Posterior cingulate gyrus (tissue), 11 donors: Measurements from ENCODE around the gene MYL10.

Source experiments
- DNase-seq, 10 donors: peaks; one replicate each; pipeline versions ENCODE4 v3.0.0 to v3.0.0-alpha.2; 2020 to 2021; ENCODE audit warnings: mixed read lengths in 3 of 10
- intact Hi-C: fragments of 100-400 bp; cut with DNase I; formaldehyde crosslinking; loops from one replicate; pipeline ENCODE4 v1.15.1; 2023

Gene MYL10

DNA sequence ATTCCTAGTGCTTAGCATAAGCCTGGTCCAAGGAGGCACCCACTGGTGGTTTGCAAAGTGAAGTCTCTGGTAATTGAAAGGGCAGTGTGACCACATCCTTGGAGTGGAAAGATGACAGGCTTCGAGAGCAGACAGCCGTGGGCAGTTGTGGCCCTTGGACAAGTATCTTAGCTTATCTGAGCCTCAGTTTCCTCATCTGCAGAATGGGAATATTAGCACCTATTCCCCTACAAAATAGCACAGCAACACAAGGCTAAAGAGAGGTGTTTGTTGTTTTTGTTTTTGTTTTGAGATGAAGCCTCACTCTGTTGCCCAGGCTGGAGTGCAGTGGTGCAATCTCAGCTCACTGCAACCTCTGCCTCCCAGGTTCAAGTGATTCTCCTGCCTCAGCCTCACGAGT is 29.3 kb downstream of the MYL10 start:
- intact Hi-C loops: no loop called here

GRCh38 chr7:101598986-101599771 is 29.9 kb downstream of the MYL10 start:
- peak in 1 of 10 donors; percentile 66 for DNase-seq
- intact Hi-C loops: no loop called here

More for the DNA sequence above, 29.3 kb downstream of the MYL10 start:
- no peak for DNase-seq

DNA sequence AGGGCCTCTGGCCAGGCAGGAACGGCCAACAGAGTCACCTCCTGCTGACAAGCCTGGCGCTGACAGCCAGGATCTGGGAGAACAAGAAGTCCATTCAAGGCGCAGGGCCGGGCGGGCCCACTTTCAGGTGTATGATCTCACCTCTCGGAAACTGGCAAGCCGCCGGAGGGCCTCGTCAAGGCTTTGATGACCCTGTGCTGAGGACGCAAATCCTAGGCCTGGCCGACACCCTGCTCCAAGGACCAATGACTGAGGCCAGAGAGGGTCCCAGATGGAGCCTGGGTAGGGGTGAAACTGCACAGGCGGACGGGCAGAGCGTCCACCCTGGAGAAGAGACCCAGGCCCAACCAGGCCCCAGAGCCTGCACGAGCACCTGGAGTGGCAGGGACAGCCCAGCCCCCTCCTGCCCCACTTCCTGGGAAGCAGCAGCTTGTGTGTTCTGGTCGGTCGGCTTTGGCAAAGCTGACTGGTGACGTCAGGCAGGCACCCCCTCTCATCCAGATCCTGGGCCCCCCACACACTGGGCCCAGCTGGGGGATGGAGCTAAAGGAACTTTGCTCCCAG is 30.6 kb downstream of the MYL10 start:
- peak in 3 of 10 donors; percentile 22 to 86 (median 77) for DNase-seq
- intact Hi-C loops: no loop called here

DNA sequence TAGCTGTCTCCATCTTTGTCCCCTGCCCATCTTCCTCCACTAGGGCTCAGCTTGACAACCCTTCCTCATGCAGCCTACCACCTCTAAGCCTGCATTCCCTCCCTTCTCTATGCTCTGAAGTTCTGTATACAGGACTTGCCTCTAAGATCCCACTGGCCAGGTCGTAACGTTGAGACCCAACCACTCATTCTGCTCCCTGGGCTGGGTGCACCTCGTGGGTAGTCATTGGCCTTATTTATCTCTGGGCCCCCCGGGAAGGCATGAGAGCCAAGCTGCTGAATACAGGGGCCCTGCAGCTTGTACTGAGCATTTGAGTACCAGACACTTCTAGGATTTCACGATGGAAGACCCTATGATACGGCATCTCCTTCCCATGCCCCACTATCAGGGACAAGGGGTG is 31.2 kb downstream of the MYL10 start:
- DNase-seq: no peak
- intact Hi-C loops: no loop called here

DNA sequence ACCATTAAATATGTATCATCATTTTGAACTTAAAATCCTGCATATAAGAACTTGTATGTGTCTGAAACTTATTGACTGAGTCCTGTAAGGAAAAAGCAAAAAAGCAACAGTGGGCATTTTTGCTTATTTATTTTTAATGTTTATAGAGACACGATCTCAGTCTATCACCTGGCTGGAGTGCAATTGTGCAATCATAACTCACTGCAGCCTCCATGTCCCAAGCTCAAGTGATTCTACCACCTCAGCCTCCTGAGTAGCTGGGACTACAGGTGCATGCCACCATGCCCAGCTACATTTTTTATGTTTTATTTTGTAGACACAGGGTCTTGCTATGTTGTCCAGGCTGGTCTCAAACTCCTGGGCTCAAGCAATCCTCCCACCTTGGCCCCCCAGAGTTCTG is 32.2 kb downstream of the MYL10 start:
- intact Hi-C loops: no loop called here
- DNase-seq: peak in 1 of 10 donors; percentile 18

DNA sequence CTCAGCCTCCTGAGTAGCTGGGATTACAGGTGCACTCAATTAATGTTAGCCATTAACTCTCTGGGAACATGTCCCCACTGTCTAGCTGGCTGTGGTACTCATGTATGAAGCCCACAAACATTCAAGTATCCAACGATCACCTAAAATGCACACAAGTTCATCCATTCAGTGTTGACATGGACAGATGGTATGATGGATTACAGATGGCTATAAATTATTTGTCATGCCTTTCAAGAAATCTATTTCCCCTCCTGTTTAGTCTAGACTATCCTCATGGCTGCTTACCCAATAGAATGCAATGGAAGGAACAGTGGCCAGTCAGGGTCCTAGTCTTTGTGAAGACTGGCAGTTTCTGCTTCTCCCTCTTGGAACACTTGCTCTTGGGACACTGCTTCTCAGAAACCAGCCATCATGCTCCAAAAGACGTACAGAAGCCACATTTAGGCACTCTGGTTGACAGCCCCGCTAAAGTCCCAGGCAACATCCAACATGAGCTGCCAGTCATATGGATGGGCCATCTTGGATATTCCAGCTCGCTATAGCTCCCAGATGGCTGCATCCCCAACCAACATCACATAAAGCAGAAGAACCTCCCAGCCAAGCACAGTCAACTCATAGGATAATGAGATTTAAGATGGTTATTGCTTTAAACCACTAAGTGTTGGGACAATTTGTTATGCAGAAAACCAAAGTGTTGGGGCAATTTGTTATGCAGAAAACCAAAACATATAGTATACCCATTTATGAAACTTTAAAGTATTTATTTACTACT is 33.1 kb downstream of the MYL10 start:
- intact Hi-C loops: no loop called here
- peak in 1 of 10 donors; percentile 2 for DNase-seq

GRCh38 chr7:101595246-101595645 is 33.9 kb downstream of the MYL10 start:
- intact Hi-C loops: no loop called here
- DNase-seq: peak in 1 of 10 donors; percentile 30

- intact Hi-C loops: no loop called here
- DNase-seq: peak in 1 of 10 donors; percentile 1
These were observed 34.3 kb downstream of the MYL10 start for GRCh38 chr7:101594790-101595189.

DNA sequence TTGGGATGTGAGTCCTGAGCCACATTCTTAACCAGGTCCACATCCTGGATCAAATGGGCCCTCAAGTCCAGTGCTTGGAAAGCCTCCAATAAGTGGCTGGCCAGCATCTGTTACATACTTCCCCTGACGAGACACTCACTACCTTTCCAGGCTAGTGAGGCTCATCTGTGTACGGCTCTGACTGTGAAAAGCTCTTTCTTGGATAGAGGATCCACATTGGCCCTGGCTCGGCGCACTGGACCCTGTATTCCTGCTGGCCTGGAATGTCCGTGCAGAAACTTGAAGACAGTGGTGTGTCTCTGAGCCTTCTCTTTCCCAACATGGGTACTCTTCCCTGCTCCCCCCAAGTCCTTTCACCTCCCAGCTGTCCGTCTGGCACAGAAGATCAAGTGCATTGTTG is 35.5 kb downstream of the MYL10 start:
- DNase-seq: peak in 1 of 10 donors; percentile 40
- intact Hi-C loops: no loop called here

DNA sequence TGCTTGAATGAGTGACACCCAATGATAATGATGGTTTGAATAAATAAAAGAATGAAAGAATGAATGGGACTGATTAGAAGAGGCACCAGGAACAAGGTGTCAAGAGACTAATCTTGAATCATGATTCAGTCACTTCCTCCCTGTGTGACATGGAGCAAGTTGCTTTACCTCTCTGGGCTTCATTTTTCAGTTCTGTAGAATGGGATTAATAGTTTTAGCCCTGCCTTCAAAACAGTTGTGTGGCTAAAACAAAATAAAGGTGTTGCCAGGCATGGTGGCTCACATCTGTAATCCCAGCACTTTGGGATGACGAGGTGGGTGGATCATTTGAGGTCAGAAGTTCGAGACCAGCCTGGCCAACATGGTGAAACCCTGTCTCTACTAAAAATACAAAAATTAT is 37.6 kb downstream of the MYL10 start:
- intact Hi-C loops: no loop called here
- DNase-seq: peak in 1 of 10 donors; percentile 0

- intact Hi-C loops: no loop called here
- peak in 1 of 10 donors; percentile 50 for DNase-seq
These were observed 38.2 kb downstream of the MYL10 start for GRCh38 chr7:101590663-101591435.

DNA sequence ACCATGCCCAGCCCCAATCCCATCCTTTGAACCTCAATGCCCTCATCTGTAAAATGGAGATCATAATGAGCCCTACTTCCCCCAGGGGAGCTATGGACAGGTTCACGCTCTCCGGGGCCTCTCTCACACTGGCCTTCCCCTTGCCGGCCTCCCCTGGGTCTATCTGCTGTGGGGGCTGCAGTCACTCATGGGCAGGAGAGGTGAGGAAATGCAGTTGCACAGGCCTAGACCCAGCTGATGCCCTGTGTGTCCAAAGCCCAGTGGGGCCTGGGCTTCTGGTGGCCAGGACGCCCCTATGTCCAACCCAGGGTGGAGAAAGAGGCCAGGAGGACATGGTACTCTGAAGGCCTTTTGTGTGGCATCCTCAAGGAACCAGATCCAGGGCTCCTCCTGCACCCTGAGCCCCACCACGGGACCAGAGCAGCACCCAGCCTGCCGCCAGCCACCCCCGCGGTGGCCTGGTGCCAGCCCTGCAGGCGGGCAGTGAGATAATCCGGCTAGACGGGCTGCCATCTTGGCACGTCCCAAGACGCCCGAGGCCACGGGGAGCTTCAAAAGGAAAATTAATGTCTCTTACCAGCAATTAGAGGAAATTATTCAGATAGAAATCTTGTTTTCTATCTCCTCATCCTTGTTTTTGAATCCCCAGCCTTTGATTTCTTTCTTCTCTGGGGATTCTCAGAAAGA is 39.0 kb downstream of the MYL10 start:
- DNase-seq: peak in 1 of 10 donors; percentile 69
- intact Hi-C loops: no loop called here

DNA sequence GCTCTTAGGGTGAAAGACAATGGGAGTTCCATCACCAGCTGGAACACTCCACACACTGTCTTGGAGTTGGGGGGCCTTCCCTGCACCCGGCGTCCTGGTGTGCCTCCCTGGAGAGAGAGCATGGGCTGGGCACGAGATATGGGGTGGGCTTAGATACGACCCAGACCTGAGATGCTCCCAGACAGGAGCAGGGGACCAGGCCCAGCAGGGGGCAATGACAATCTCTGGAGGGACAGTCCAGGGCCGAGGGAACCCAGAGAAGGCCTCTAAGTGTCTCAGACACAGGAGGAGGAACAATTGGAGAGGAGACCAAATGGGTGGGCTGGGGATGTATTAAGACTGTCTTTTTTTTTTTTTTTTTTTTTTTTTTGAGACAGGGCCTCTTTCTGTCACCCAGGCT is 40.0 kb downstream of the MYL10 start:
- intact Hi-C loops: no loop called here
- peak in 1 of 10 donors; percentile 63 for DNase-seq

DNA sequence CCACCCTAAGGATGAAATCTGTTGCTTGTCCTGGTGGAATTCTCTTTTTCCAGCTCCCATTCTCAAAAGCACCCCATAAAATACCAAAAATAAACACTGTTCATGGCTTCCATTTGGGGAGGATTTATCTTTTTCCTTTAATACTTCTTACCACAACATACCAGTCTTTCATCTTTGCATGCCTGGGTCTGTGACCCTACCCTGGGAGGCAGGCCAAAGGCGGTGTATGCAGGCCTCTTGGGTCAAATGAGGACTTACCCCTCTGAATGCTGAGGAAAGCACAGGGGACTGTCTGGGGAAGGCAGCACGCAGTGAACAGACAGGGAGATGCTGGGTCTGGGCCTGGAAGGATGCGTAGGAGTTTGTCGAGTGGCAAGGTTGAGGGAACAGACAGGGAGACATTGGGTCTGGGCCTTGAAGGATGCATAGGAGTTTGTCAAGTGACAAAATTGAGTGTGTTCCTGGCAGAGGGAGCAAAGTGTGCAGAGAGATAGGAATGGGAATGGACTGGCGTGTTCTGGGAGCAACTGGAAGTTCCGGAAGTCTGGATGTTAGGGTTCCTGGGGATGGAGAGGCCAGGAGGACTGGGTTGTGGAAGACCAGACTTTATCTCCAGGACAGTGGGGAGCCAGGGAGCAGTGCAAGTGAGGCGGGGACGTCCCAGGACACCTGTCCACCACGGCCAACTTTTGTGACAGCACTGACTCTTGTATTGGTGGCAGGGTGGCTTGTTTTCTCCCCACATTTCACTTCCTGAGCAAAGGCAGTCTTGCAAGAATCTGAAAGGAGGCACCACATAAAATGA is 40.8 kb downstream of the MYL10 start:
- peak in 1 of 10 donors; percentile 46 for DNase-seq
- intact Hi-C loops: no loop called here

DNA sequence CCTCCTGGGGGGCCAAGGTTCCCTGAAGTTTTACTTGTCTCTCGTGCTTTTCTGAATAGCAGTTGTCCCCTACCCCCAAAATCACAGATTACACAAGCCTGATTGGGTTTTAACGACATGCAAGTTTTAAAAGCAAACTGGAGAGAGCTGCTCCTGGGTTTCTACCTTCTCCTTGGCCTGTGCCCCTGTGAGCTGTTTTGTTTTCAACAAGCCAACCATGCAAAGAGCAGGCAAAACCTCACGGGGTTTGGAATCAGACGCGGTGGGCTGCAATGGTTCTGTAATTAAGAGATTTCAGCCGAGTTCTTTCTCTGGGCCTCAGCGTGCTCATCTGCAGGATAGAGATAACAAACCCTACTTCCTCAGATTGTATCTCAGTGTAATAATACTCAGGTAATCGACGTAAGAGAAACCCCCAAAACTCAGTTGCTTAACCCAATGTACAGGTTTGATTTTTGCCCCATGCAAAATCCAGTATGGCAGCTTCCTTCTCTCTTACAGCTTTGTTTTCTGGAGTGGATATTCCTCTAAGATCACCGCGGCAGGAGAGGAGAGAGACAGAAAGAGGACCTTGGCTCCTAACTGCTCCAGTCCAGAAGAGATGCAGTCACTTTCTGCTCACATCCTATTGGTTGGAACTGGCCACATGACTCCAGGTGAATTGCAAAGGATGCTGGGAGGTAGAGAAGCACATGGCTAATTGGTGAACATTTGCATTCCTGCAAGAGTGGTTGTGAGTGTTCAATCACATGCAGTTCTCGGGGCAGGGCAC is 42.0 kb downstream of the MYL10 start:
- intact Hi-C loops: no loop called here
- peak in 1 of 10 donors; percentile 22 for DNase-seq

DNA sequence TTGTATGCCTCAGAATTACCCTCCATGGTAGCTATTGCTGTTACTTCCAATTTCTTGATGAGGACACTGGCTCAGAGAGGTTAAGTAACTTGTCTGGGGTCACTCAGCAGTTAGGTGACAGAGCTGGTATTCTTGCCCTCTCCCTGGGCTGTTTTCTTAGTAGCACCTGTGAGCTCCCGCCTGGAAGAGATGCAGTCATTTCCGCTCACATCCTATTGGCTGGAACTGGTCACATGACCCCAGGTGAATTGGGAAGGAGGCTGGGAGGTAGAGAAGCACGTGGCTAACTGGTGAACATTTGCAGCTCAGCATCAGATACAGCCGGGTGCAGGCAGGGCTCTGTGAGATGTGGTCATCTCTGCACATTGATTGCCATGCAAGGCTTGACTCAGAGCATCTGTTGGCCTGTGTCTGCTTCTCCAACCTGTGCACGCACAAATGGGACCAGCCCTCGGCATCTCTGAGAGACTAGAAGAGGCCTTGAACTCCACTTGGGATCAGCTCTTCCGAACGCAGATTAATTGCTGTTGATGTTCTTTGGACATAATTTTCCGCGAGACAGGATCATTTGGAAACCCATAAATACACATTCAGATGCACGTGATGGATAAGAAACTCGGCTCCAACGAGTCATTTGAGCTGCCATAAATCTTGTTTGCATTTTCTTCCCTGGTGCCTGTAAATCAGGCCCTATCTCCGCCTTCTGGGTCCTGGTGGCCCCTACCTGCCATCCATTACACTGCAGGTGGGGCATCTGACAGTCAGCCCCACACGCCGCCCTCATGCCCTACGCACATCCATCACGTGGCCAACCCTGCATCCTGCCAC is 42.8 kb downstream of the MYL10 start:
- intact Hi-C loops: no loop called here
- peak in 1 of 10 donors; percentile 56 for DNase-seq

- peak in 1 of 10 donors; percentile 53 for DNase-seq
- intact Hi-C loops: no loop called here
These were observed 46.1 kb downstream of the MYL10 start for GRCh38 chr7:101582971-101583370.
